ENCODE measurements around the gene PRR18.
"Not testable (repeated sequence)": the region's sequence is repeated elsewhere in the genome, so short reads cannot be mapped to it uniquely, and the experiment has no call there.

The PRR18 gene, protein sequence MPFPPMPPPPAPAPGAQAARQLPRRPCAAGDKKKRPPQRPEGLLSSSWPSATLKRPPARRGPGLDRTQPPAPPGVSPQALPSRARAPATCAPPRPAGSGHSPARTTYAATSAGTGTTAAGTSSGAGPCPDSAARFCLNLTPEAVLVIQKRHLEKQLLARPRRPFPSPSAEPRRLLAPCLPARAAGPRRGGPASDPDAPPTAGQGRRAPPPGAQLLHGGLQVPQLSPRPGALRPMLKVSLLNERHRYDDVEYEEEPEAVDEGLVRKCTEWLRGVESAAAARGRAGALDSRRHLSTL

DNA sequence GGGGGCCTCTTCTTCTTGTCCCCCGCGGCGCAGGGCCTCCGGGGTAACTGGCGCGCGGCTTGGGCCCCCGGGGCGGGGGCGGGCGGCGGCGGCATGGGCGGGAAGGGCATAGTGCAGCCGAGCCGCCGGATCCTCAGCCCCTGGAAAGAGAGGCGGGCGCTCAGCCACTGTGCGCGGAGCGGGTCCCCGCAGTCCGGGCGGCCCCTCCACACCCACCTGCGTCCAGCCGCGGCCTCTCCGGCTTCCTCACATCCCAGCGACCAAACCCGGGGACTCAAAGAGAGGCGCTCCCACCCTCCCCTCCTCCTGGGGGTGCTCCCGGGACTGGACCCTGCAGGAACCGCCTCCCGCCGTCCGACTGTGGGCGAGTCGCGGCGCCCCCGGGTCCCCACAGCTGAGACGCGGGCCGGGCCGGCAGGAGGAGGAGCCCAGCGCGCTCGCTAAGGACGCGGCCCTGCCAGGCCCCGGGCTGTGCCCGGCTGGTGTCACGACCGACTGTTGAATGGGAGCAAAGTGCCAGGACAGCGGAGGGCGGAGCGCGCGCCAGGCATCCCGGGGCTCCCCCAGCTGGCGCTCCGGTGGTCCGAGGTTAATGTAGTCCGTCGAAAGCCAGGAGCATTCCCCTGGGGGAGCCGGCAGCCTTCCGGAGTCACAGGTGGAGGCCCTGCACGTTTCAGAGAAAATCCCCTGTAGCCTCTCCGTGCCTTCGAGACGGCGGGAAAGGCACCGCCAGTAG is at the start of gene PRR18:
Gene PRR18 (minus strand): TSS at position 360 of the 736 bp plus-strand sequence. CDS start 250 bp downstream, at position 110.
- DNase-seq (ENCODE audit: low read depth) = no peak

DNA sequence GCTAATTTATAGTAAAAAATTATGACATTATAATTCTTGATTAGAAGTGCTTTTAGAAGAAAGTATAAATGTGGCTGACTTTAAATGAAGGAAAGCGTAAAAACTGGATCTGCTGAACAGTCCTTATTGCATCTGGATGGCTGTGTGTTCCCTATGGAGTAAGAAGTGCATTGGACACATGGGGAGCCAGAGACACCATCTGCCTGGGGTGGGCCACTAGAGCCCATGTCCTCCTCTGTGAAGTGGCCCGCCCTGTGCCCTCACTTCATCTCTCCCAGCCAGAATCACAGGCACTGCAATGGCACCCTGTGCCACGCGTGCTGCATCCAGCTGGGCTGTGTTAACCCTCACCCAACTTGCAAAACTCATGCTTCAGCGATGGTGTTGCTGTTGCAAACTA is 47.4 kb upstream of the PRR18 start:
- no peak for DNase-seq (ENCODE audit: low read depth)

DNA sequence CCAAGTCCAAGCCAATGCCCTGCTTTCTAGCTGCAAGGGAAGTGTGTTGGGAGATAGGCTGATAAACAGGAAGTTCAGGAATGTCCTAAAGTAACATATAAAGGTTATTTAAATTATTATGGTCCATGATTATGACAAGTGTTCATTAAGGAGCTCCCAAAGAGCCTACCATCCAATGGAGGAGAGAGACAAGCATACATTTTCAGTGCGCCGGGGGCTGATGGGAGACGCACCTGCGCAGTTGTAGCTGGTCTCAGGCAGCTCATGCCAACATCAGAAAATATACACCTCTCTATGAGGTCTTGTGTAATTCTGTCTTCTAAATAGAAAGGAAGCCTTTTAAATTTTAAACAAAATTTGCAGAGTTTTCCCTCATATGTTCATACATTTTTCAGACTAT is 46.8 kb upstream of the PRR18 start:
- DNase-seq (ENCODE audit: low read depth) = no peak

DNA sequence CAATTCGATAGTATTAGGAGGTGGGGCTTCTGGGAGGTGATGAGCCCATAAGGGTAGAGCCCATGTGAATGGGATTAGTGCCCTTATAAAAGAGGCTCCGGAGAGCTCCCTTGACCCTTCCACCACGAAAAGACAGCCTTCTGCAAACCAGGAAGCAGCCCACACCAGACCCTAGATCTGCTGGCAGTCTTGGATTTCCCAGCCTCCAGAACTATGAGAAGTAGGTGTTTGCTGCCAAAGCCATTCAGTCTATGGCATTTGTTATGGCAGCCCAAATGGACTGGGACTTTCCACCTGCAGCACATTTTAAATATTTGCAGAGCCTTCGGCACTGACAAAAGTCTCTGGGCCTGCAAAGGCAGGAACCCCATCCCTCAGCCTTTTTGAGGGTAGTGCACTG is 46.0 kb upstream of the PRR18 start:
- DNase-seq (ENCODE audit: low read depth) = no peak

DNA sequence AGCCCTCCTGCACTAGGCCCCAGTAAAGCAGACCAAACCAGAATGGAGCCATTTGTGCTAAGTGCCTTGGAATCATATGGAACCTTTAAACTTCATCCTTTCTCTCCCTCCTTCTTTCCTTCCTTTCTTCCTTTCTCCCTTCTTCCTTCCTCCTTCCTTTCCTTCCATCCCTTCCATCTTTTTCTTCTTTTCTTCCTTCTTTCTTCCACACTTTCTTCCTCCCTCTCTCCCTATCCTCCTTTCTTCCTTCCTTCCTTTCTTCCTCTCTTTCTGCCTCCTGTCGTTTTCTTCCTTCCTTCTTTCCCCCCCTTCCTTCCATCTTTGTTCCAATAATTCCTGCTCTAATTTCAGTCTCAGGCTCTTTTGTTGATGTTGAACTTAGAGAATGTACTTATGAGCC is 45.3 kb upstream of the PRR18 start:
- DNase-seq (ENCODE audit: low read depth) = no peak

DNA sequence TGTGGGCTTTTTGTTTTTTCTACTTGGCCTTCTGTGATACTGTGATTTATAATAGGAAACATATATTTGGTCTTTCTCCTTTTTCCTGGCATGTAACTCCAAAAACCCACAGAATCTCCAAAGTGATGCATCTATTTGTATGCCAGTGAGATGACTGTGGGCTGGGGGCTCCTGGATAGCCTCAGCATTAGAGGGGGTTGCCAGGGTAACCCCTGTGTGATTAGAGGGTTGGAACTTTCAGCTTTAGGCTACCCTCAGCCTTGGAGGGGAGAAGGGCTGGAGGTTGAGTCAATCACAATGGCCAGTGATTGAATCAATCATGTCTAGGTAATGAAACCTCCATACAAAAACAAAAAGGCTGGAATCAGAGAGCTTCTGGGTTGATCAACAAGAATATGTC is 44.7 kb upstream of the PRR18 start:
- no peak for DNase-seq (ENCODE audit: low read depth)

DNA sequence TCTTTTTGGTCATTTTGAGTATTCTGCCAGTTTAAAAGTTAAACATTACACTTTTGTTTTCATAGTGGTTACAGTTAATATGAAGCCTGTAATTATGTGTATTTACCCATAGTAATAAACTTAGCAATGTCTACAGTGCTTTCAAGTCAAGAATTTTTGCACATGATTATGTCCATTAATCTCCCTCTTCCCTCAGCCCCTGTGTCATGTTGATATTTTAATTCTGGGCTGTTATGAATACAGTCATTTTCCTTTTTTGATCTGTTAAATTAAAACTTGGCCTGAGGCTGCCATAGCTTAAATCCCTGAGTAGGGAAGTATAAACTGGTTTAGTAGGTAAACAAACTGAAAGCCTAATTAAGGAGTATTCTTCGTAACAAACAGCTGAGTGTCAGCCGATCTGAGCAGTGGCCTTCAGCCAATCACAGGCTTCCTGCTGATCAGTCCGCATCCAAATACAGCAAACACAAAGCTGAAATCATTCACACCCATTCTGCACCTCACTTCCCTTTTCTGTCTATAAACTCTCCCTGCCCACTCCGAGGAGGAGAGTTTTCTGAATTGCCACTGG is 43.6 kb upstream of the PRR18 start:
- DNase-seq (ENCODE audit: low read depth) = no peak

DNA sequence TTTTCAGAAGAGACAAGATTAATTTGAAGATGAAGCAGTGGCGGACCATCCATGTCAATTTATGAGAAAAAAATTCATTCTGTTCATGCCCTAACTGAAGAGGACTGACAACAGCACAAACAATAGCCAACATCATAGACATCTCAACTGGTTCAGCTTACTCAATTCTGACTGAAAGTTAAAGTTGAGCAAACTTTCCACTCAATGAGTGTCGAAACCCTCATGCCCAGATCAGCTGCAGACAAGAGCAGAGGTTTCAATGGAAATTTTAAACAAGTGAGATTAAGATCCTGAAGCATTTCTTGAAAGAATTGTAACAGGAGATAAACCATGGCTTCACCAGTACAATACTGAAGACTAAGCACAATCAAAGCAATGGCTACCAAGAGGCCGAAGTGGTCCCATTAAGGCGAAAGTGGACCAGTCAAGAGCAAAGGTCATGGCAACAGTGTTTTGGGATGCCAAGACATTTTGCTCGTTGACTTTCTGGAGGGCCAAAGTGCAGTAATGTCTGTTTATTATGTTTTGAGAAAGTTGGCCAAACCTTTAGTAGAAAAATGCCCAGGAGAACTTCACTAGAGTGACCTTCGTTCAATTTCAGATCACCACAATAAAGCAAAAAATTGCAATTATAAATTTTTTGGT is 40.2 kb upstream of the PRR18 start:
- DNase-seq (ENCODE audit: low read depth) = no peak

DNA sequence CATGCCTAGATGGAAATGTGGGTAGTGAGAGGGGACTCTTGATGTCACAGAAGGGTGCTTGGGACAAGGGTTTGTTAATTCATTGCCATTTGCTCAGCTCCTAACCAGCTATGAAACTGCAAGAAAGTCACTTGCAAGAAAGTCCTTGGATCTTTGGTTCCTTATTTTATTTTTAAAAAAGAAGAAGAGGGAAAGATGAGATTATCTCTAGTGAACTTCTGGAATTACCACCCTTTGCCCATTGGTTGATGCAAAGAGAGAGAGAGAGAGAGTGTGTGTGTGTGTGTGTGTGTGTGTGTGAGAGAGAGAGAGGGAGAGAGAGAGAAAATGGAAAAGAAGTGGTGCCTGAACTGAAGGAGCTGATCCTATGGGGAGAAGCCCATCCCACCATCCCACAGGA is 38.8 kb upstream of the PRR18 start:
- DNase-seq (ENCODE audit: low read depth) = no peak

DNA sequence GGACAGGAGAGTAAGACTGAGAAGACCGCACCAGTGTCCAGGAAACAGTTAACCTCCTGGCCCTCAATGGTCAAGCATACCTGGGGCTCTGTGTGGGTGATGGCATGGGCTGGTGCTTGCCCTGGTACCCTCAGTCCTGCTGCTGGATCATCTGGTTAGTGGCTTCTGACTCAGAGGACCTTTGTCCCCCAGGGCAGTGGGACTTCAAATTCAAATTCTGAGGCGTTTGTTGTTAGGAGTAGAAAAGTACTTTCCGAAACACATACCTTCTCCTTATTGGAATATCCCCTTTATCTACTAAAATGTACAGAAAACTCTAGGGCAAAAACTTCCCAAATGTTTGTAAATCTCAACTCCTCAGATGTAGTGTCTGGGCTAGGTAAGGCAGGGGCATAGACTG is 38.3 kb upstream of the PRR18 start:
- no peak for DNase-seq (ENCODE audit: low read depth)

DNA sequence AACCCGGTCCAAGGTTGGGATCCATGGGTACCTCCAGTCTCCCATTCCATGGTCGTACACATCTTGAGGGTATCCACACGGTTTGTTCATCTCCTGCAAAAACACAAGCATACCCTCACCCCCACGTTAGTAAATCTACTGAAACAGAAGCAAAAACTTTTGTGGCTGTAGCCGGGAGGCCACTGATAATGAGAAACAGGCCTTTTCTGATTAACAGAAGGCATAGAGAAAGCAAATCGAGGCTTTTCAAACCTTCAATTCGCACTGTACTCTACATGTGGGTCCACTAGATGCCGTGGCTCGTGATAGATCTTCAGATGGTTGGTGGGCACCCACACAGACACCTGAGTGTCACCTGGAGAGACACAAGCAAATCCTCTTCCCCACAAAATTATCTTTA is 37.5 kb upstream of the PRR18 start:
- not testable (repeated sequence) for DNase-seq (ENCODE audit: low read depth)

DNA sequence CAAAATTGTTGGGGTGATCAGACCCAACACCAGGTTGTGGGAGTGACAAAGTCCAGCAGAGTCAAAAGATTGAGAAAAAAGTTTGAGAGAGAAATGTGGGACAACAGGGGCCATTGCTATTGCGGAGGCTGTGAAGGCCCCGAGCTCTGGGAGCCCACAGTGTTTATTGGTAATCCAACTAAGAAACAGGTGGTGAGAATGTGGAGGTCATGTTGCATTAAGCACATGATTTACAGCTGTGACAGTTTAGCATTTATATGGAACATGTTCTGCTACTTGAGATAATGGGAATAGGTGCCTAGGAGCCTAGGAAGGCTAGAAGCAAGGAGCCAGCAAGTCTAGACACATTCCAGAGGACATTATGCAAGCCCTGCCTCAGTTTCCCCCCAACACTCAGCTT is 36.7 kb upstream of the PRR18 start:
- DNase-seq (ENCODE audit: low read depth) = not testable (repeated sequence)

DNA sequence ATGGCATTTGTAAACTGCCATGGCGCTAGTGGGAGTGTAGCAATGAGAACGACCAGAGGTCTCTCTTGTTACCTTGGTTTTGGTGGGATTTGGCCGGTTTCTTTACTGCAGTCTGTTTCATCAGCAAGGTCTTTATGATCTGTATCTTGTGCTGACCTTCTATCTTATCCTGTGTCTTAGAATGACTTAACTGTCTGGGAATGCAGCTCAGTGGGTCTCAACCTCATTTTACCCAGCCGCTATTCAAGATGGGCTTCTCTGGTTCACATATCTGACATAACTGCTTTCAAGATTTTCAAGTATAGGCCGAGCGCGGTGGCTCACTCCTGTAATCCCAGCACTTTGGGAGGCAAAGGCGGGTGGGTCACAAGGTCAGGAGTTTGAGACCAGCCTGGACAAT is 36.0 kb upstream of the PRR18 start:
- no peak for DNase-seq (ENCODE audit: low read depth)

DNA sequence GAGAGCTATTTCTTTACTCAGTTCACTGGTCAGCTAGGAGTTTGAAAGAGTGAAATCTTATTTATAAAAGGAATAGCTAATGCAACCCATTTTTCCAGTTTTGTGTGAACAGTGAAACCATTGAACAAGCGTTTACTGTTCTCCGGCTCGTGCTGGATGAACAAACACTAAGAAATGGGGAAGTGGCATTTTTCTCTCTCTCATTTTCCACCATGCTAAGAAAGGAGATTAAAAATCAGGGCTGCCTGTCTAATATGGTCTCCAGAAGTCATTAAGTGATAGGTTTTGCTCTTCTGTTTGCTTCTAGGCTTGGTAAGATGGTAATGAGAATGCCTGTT is 34.9 kb upstream of the PRR18 start:
- no peak for DNase-seq (ENCODE audit: low read depth)

DNA sequence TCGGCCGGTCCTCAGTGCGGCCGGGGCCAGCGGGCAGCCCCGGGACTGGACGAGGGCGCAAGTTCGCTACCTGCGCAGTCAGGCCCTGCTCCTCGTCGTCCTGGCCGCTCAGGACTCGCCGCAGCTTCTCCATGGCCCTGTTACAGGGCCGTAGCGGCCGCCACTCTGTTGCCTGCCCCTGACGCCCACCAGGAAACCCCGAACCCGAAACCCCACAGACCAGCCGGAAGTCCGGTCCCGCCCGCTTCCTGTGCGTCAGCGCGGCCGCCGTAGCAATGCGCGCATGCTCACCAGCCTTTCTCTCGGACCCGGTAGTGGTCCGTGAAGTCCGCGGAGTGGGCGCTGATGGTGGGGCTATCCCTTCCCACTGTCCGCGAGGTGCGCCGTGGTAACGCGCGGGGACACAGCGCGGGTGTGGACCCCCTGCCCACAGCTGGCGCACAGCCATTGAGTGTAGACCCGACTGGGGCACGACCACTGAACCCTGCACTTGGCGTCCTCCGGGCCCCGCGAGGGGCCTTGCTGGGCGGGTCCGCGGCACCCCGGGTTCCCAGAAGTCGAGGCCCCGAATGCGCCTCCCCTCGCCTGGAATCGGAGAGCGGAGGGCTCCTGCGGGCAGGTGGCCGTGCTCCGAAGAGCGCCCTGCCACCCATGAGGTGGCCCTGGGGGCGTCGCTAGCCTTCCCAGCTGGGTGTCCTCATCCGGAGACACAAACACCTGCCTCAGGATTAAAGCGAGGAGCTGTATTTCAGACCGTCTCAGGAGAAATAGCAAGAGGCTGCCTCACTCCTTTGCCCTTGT is 34.4 kb upstream of the PRR18 start, which contains the start of gene SFT2D1:
Gene SFT2D1 (minus strand): TSS at position 197 of the 801 bp plus-strand sequence. CDS start 64 bp downstream, at position 133.
- peak; percentile 60 for DNase-seq (ENCODE audit: low read depth)

DNA sequence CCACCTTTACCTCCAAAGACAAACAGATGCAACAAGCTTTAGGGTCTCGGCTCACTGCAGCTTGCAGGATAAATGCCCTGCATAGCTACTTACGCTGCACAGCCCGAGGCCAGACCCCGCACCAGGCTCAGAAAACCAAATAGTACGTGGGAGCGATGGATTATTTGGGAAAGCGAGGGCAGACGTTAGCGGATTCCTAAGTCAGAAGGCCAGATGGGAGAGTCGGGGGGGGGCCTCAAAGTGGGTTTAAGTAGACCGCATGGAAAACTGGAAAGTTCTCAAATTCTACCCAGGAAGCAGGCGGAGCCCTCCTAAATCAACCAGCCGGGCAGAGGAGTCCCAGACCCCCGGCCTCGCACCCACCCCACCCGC is 33.8 kb upstream of the PRR18 start:
- no peak for DNase-seq (ENCODE audit: low read depth)

DNA sequence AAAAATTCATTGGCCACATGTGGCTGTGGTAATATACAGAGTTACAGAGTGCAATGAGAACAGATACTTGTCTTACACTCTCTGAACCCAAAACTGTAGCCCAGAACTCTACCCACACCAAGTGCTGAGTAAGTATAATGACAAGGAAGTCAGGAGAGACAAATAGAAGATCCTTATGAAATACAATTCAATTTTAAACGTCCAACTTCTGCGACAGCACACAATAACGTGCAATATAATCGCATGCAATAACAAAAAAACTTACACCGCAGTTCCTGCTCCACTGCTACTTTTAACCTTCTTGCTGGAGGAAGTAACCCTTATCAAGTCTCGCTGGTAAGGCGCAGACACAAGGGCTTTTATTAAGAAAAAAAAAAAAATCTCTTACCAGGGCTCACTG is 33.3 kb upstream of the PRR18 start:
- DNase-seq (ENCODE audit: low read depth) = no peak

DNA sequence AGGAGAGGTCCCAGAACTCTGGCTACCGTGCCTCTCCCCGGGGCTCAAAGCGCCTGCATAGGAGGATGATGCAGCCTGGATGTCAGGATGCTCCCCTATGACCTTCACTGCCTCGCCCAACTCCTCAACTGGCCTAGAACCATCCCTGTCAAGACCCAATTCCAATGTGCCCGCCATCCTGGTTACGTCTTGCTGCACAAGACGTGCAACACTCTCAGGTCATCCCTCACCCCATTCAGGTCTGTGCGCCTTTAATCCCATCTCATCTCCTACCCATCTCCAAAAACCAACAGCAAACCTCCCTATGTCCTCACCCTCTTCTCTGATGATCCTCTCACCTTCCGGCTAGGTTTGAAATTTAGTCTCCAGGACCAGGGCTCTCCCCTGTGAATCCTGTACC is 30.7 kb upstream of the PRR18 start:
- no peak for DNase-seq (ENCODE audit: low read depth)

DNA sequence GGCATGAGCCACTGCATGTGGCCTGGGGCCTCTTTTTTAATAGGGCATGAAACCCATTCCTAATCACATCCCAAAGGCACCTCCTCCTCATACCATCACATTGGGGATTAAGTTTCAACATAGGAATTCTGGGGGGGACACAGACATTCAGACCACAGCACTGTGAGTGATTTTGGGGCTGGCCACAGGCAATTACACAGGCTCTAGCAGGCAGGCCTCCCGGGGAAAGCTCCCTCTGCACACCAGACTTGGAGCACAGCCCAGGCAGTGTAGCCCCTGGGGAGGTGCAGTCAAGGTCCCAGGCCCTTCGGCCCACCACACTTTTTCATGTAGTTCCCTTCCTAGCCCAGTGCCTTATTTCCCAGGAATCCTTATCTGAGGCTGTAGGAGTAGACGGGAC is 28.7 kb upstream of the PRR18 start:
- no peak for DNase-seq (ENCODE audit: low read depth)

DNA sequence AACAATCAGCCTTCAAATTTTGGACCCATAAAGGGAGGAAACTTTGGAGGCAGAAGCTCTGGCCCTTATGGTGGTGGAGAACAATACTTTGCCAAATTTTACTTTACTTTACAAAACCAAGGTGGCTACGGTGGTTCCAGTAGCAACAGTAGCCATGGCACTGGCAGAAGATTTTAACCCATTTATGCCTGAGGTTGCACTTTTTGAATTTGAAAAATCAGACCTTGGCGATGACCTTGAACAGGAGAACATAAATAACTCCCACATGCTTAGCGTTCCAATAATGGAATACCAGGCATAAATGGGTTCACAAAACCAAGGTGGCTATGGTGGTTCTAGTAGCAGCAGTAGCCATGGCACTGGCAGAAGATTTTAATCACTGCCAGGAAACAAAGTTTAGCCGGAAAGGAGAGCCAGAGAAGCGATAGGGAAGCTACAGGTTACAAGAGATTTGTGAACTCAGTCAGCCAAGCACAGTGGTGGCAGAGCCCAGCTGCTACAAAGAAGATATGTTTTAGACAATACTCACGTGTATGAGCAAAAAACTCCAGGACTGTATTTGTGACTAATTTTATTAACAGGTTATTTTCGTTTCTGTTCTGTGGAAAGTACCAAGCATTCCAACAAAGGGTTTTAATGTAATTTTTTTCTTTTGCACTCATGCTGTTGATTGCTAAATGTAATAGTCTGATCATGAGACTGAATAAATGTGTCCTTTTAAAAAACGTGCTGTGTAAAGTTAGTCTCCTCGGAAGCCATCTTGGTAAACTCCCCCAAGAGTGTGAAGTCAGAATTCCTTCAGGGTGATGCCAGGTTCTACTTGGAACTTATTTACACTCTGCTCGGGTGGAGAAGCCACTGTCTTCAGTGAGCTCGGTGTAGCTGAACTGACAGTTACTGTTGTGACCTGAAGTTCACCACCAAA is 27.4 kb upstream of the PRR18 start:
- no peak for DNase-seq (ENCODE audit: low read depth)

DNA sequence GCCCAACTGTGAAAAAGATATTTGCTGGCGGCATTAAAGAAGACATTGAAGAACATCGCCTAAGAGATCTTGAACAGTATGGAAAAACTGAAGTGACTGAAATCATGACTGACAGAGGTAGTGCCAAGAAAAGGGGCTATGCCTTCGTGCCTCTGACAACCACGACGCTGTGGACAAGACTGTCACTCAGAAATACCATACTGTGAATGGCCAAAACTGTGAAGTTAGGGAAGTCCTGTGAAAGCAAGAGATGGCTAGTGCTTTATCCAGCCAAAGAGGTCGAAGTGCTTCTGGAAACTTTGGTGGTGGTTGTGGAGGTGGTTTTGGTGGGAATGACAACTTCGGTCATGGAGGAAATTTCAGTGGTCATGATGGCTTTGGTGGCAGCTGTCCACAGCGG is 26.7 kb upstream of the PRR18 start:
- no peak for DNase-seq (ENCODE audit: low read depth)
